ENCODE data around the gene DDI2.

- no peak for TF ChIP-seq EZH2 (IDR thresholded peaks at IDR 0.05; ENCODE audit: borderline replicate concordance, low read depth, low read length, severe bottlenecking)
- TF ChIP-seq, protein P1, sequence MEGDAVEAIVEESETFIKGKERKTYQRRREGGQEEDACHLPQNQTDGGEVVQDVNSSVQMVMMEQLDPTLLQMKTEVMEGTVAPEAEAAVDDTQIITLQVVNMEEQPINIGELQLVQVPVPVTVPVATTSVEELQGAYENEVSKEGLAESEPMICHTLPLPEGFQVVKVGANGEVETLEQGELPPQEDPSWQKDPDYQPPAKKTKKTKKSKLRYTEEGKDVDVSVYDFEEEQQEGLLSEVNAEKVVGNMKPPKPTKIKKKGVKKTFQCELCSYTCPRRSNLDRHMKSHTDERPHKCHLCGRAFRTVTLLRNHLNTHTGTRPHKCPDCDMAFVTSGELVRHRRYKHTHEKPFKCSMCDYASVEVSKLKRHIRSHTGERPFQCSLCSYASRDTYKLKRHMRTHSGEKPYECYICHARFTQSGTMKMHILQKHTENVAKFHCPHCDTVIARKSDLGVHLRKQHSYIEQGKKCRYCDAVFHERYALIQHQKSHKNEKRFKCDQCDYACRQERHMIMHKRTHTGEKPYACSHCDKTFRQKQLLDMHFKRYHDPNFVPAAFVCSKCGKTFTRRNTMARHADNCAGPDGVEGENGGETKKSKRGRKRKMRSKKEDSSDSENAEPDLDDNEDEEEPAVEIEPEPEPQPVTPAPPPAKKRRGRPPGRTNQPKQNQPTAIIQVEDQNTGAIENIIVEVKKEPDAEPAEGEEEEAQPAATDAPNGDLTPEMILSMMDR (IDR thresholded peaks at IDR 0.05; ENCODE audit: extremely low read depth in 1 of 2, insufficient read depth in 1 of 2, low read depth in 1 of 2, low read length in 2 of 2), result no peak
- TF ChIP-seq POLR2A (IDR thresholded peaks at IDR 0.05; ENCODE audit: low read depth, low read length), result no peak
Measured at GRCh38 chr1:15676010-15676409, 58.8 kb downstream of the DDI2 start.
